ENCODE data around the gene CLCN4.

Gene CLCN4

DNA sequence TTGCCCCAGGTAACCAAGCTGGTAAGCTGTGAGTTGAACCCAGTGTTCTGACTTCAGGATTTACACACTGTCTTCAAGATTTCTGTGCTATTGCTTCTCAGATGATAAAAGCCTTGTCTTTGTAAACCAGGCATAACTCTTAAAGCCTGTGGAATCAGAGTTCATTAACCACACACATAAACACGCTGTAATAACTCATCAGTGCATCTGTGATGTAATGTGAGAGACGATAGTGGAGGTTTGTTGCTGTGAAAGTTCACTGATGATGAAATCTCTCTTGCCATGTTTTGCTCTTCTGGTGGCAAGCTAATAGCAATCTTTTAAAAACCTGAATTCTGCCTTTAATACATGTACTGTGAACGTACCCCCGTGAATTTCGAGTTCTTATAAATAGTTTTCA, 41.5 kb downstream of the CLCN4 start:
- DNase-seq: no peak

DNA sequence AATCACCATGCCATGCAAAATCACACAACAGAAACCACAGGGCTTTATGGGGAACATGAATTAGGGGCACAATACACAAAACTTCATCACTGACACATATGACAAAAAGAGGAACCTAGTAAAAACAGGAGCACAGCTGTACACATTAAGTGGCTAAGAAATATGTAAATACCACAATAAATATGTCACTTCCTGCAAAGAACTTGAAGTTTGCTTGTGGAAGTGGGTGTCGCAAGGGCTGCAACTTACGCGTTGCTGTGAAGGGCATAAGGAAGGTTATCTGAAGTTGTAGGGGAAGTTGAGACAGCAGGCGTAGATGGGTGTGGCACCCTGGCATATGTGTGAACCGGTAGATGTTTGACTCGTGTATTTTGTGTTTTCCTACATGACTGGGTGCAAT, 42.4 kb downstream of the CLCN4 start:
- DNase-seq: peak; percentile 33

DNA sequence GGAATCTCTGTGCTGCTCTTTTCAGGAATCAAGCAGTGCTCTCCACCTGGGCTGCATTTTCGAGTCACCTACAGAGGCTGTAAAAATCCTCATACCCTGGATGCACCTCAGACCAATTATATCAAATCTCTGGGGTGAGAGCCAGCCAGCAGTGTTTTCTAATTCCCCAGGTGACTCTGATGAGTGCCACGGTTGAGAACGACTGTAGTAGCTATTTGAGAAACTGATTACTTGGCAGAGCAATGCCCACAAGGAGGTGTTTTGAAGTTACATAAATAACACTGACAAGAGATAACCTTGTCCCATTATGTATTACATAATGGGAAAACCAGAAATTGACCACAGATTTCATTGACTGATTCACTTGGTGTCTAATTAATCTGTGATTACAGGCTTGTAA, 46.8 kb downstream of the CLCN4 start:
- DNase-seq: no peak

DNA sequence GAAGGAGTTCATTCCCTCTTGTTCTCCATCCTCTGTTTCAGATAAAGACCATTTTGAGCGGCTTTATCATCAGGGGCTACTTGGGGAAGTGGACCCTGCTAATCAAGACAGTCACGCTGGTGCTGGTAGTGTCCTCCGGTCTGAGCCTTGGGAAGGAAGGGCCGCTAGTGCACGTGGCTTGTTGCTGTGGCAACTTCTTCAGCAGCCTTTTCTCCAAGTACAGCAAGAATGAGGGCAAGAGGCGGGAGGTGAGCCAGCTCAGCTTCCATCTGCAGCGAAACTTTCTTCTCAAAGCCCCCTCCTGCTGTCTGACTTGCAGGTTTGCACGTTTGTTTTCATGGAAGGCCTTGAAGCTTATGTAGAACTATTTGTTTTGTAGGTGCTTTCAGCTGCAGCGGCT, 49.5 kb downstream of the CLCN4 start:
- no peak for DNase-seq

DNA sequence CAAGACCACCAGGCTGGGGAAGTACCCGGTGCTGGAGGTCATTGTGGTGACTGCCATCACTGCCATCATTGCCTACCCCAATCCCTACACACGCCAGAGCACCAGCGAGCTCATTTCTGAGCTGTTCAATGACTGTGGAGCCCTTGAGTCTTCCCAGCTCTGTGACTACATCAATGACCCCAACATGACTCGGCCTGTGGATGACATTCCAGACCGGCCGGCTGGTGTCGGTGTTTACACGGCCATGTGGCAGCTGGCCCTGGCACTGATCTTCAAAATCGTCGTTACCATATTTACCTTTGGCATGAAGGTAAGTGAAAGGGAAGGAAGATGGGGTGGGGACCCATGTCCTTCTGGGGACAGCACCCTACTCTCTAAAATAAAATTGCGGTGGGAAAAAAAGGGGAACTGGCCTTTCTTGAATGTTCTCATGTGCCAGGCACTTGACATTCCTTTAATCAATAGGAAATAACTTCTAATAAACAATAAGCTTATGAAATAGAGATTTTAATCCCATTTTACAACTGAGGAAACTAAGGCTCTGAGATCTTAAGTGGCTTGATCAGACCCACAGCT, 51.6 kb downstream of the CLCN4 start:
- DNase-seq: no peak

DNA sequence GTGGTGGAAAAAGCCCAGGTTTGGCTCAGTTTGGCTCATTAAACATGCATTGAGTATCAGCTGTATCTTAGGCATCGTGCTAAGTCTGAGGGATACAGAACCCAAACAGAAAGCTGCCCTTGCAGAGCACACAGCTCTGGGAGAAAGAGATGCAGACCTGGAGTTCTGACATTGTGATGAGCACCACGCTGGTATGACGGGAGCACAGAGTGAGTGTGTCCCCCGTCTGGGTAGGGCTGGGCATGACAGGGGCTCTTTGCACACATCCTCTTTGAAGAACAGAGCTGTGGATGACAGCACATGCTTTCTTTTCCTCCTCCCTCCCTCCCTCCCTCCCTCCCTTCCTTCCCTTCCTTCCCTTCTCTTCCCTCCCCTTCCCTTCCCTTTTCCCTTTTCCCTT, 52.2 kb downstream of the CLCN4 start:
- DNase-seq: no peak

DNA sequence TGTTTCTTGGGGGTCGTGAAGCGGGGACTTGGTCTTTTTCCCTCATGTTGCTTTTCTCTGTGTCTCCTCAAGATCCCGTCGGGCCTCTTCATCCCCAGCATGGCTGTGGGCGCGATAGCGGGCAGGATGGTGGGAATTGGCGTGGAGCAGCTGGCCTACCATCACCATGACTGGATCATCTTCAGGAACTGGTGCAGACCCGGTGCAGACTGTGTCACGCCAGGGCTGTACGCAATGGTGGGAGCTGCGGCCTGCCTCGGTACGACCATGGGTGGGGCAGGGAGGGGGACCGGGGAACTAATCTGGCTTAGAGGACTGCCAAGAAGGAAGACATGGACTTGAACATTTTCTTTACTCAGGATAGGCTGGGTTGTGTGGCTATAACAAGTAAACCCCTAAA, 55.6 kb downstream of the CLCN4 start:
- no peak for DNase-seq

DNA sequence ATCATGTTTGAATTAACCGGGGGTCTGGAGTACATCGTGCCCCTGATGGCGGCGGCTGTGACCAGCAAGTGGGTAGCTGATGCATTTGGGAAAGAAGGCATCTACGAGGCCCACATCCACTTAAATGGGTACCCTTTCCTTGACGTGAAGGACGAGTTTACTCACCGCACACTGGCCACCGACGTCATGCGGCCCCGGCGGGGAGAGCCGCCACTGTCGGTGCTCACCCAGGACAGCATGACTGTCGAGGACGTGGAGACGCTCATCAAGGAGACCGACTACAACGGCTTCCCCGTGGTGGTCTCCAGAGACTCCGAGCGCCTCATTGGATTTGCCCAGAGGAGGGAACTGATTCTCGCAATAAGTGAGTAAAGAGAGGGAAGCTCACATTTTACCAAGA, 56.9 kb downstream of the CLCN4 start:
- no peak for DNase-seq

DNA sequence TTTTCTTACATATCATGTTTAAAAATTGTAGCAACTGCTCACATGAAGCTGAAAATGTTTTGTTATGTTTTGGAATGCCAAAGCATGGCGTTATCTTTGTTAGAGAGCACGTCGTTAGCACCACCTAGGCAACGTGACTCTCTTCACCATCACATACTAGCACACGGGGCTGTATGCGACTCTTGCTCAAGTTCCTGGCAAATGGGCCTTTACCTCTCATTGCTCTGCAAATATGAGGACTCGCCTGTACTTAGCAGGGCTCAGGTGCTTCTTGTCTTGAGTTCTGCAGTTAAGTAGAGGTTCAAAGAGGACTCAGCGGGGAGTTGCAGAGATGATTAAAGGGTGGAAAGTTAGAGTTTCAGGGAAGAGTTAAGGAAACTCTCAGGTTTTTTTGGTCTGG, 59.4 kb downstream of the CLCN4 start:
- DNase-seq: no peak

DNA sequence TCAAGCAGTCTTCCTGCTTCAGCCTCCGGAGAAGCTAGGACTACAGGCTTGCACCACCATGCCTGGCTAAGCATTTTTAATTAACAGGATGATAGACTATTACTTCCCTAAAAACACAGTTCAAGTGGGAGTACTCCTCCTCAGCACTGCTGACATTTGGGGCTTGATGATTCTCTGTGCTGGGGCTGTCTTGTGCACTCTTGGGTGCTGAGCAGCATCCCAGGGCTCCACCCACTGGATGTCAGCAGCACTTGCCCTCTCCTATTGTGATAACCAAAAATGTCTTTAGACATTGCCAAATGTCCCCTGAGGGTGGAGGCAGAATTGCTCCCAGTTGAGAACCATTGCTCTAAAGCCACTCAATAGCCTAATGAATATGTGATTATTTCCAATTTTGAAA, 60.4 kb downstream of the CLCN4 start:
- DNase-seq: no peak

DNA sequence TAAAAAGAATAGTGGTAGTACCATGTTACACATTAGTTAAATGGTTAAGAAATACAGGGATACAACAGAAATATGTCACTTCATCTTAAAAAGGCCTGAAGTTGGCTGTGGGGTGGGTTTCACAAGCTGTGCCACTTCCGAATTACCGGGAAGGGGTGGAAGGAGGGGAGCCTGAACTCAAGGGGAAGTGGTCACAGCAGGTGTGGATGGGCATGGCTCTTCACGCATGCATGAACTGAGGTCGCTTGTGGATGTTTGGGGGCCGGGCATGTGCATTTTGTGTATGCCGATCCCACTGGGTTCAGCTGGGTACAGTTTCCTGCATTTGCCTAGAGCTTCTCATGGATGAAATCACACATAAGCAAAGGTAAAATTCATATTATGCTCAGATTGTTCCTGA, 64.9 kb downstream of the CLCN4 start:
- no peak for DNase-seq

DNA sequence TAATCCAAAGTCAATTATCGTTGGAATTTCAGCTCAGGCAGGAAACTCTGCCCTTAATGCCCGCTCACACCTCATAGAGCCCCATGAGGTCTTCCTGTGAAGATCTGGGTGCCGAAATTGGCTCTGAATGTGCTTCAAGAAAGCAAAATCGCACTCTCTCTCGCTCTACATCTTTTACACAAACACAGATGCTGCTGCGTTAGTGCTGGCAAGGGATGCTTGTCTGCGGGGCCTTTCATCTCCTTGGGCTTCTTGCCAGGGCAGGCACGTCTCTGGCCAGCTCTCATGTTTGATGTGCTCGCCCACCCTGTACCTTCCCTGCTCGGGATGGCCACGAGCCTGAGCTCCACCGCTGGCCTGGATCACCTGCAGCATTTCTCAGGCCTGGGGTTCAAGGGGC, 66.5 kb downstream of the CLCN4 start:
- no peak for DNase-seq

DNA sequence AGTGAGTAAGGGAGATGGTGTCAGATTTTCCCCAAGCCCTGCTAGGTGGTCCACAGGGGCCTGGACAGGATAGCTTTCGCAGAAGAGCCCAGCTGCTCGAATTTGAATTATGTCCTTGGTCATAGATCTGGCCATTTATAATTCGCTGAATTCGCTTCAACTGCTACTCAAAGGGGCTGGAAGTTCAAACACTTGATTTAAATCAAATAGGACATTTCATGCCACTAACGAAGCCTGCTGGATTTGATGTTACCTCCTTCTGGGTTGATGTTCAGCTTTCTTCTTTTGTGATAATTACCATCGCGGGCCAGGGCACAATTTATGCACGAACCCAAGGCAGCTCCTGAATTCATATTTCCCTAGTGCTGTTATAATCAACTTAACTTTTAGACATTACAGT, 67.0 kb downstream of the CLCN4 start:
- DNase-seq: no peak

DNA sequence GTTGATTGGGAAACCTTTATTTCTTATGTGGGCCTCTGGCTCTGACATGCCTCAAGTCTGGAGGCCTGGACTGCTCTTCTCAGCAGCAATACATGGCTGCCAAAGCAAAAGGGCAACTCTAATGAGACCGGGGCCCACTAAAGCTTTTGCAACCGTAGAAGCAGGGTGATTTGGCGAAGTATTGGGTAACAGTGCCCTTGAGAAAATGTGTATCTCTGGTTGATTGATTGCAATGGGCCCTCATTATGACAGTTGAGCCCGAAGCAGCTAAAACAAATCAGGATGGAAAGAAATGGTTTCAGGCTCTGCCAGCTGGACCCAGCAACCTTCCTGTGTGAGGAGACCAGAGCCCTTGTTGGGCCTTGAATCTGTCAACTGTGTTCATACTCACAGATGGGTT, 73.4 kb downstream of the CLCN4 start:
- DNase-seq: no peak

DNA sequence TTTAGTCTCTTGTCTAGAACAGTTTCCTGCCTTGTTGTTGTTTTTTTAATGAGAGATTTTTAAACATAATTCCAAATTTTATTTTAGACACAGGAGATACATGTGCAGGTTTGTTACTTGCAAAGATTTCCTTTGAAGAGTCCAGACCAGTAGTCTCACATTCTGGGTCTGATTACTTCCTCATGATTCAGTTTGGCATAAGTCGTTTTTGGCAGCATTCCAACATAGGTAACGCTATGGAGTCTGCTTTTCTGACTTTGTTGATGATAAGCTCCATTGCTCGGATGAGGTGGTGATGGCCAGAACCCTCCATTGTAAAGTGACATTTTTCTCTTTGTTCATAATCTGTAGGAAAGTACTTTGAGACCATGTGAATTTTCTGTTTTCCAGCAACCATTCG, 74.7 kb downstream of the CLCN4 start:
- DNase-seq: no peak

DNA sequence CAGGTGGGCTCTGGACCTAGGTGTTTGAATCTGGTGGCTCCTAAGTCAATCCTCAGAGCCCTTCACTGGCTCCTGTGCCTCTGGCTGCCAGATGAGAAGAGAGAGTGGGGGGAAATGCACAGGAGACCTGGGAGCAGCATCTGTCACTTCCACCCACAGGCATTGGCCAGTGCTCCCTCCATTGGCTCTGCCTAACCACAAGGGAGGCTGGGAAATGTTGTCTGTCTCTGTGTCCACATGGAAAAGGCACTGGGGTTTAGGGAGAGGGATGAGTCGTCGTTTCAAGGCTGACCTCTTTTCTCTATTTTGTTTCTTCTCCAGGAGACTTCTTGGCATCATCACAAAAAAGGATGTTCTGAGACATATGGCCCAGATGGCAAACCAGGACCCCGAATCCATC, 76.4 kb downstream of the CLCN4 start:
- peak; percentile 24 for DNase-seq

DNA sequence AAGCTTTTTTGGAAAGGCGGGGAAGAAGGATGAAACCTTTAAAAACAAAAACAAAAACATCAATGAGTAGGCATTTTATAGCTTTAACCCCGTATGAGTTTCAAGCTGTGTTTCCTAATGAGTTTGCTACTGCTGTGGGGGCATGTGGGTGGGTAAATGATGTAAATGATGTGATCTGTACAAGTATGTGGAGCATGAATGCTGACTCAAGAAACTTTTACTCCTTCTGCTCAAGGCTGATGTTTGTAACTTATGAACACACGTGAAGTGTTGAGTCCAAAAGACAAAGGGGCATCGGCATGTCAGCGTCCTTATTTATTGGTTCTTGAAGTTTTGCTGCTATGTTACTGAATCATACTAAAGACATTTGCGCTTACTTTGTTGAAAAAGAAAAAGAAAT, 76.9 kb downstream of the CLCN4 start:
- no peak for DNase-seq

DNA sequence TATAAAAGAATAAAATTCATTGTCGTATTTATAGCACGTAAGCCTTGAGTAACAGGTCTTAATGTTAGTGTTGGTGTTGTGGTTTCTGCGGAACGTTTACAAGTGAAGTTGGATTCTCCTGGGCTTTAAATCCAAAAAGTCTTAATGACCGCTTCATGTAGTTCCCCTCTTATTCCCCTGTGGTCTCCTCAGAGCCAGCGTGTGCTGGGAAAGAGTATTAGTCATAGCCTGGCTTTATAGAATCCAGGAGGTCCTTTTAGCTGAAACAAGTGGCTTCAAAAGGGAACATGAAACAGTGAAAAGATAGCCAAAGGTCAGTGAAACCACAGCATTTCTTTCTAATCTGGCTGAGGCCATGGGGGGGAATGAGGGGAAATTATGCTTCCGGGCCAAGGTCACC, 79.1 kb downstream of the CLCN4 start:
- no peak for DNase-seq

DNA sequence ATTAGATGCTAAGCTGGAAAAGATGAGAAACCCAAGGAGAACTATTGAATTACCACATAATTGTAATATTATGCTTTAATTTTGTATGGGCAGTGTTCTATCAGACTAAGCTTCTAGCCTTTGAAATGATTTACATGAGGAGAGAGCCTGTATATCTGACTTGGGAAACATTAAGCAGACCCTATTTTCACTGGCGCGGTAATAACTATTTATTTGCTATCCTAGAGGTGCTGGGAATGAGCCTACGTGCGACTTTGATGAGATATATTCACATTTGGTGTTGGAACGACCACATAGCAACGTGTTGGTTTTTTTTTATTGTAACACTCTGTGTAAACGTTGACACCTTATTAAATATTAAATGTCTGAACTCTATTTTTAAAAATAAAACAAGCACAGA, 80.5 kb downstream of the CLCN4 start:
- DNase-seq: no peak

DNA sequence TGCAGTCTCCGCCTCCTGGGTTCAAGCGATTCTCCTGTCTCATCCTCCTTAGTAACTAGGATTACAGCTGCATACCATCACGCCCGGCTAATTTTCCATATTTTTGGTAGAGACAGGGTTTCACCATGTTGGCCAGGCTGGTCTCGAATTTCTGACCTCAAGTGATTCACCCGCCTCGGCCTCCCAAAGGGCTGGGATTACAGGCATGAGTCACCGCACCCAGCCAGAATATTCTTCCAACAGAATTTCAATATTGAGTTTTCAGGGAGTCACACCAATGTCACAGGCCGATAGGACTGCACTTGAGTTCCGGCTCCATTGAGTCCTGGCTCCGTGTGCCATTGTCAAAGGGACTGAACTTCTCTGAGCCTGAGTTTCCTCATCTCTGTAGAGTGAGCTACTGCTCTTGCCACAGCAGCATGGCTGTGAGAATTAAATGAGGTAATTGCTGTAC, 82.9 kb downstream of the CLCN4 start:
- peak; percentile 51 for DNase-seq

DNA sequence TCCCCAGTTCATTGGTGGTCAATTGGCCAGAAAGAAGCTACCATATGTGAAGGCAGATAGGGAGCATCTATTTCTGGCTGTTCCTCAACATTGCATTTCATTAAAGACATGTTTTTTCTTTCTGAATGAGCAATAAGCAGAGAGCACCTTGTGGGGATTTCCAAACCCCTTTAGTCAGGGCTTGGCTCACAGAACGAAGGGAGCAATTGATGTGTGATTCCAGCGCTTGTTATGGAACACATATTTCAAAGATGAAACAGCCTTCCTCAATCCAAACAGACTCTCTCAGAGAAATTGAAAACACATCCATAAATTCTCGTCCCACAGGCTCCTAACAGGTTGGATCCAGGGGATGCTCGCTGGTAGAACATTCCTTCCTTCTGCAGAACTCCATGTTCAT, 84.1 kb downstream of the CLCN4 start:
- DNase-seq: peak; percentile 70

DNA sequence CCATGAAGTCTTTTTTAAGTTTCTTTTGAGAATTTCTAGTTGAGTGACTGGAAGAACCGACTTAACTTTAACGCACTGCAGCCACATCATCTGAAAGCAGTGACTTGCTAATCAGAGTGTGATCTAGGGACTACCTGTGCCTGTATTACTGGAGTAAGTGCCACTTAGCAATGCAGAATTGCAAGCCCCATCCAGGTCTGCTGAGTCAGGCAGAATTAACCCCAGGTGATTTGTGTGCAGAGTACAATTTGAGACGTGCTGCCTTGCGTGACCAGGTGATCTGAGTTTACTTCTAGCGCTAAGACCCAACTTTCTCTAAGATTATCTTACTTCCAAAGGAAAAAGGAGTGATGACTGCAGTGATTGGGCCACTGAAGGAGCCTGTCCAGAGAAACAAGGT, 85.3 kb downstream of the CLCN4 start:
- no peak for DNase-seq

DNA sequence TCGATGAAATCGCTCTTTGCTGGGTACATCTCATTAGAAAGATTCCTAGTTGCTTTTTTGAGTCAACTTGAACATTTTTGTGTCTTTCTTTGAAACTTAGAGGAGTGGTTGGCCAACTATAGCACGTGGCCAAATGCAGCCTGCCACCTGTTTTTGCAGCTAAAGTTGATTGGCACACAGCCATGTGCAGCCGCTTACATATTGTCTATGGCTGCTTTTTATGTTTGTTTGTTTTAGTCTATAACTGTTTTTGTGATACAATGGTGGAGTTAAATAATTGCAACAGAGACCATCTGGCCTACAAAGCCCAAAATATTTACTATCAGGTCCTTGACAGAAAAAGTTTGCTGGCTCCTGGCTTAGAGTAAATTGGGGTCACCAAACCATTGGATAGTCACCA, 86.3 kb downstream of the CLCN4 start:
- DNase-seq: no peak

DNA sequence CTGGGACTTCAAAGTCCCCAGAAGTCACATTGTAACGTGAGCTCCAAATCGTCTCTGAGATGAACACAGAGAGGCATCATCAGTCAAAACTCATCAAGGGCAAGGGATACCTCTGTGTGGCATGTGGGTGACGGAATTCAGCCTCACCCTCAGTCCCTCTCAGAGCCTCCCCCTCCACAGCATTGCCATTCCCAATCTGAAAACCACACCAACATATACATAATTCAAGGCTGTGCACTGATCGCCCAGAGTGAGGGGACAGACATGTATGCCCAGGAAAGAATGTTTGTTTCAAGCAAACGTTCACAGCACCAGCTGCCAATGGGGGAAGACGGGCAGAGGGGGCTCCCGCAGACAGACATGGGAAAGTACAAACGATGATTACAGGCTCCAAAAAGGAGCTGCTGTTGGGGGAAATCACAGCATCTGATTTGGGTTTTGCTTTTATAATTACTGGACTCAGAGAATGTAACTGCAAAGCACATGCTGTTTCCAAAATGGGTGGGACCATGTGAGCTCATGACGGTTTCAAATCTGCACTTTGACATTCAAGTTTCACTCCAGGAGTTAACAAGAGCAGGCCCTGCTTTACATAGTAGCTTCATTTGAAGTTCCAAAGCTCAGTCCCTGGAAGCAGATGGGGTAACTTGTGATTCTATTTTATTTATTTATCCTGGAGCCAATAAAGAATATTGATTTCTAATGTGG, 88.3 kb downstream of the CLCN4 start:
- DNase-seq: no peak

DNA sequence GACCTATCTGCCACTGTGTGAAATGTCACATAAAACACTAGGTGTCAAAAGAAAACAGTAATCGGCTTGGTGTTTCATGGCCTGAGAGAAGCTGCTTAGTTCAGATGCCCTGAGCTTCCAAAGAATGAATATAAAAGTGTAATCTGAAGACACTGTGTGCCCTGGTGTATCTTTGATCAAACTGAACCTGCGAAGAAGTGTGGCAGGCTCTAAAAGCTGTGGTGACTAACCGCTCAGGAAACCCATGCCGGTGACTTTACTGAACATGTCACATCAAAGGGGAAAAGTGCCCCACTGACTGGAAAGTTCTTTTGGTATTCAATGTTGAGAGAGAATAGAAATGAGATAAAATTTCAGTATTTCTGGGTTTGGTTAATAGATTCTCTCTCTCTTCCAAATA, 89.1 kb downstream of the CLCN4 start:
- no peak for DNase-seq

Measured in NCI-H226 (cell line).